Measurements from ENCODE around the gene FMN1. TPM values are rescaled to one million over a fixed set of nuclear protein-coding genes. Genes with fewer than 3 reads are reported as not detected.

The FMN1 gene
- total RNA-seq, 1 experiment from 2014 or later = 4.5 TPM

- TF ChIP-seq ZNF532 (CRISPR knock-in tag; IDR thresholded peaks at IDR 0.05; ENCODE audit: borderline replicate concordance) = no peak
- TF ChIP-seq E2F4 (CRISPR knock-in tag; IDR thresholded peaks at IDR 0.05; ENCODE audit: borderline replicate concordance, low read depth) = no peak
- TF ChIP-seq GTF2I (CRISPR knock-in tag; conservative IDR thresholded peaks at IDR 0.05) = no peak
- no peak for TF ChIP-seq ETV6 (CRISPR knock-in tag; IDR thresholded peaks at IDR 0.05)
- no peak for TF ChIP-seq ZNF425 (CRISPR knock-in tag; conservative IDR thresholded peaks at IDR 0.05)
- peak; percentile 19; the same call in 1 of the 2 replicates for TF ChIP-seq SP1 (CRISPR knock-in tag; conservative IDR thresholded peaks at IDR 0.05)
- TF ChIP-seq PRDM15 (CRISPR knock-in tag; IDR thresholded peaks at IDR 0.05) = no peak
- TF ChIP-seq RORB (CRISPR knock-in tag; IDR thresholded peaks at IDR 0.05) = no peak
- no peak for TF ChIP-seq NR1H2 (CRISPR knock-in tag; IDR thresholded peaks at IDR 0.05)
- no peak for TF ChIP-seq RELA (CRISPR knock-in tag; IDR thresholded peaks at IDR 0.05; ENCODE audit: borderline replicate concordance)
- TF ChIP-seq FOXK1 (CRISPR knock-in tag; IDR thresholded peaks at IDR 0.05) = no peak
- TF ChIP-seq USF1 (CRISPR knock-in tag; IDR thresholded peaks at IDR 0.05) = no peak
These were observed 463.5 kb downstream of the FMN1 start (continued) for GRCh38 chr15:32730677-32731654.
